Vagina (tissue), 2 donors: ENCODE data around the gene RIOK3.

Experiments
- POLR2A ChIP-seq, 2 donors: fragments of 450-650 bp; IDR thresholded peaks; one replicate each; pipeline ENCODE4 v1.6.1; 2017; ENCODE audit warnings: antibody characterized with exemption in 2 of 2, mild to moderate bottlenecking in 2 of 2, moderate library complexity in 2 of 2
- POLR2AphosphoS5 ChIP-seq, 2 donors: sonication (generic); formaldehyde crosslinking; IDR thresholded peaks; one replicate each; pipeline ENCODE4 v1.9.0; 2017; ENCODE audit warnings: antibody characterized with exemption in 2 of 2, mild to moderate bottlenecking in 2 of 2, low read depth in 1 of 2; ENCODE audit not compliant: insufficient read depth in 1 of 2
- TF ChIP-seq, protein P1 (sequence below), 3 experiments: fragments of 450-650 bp in 2 of 3; fragments of 200-600 bp in 1 of 3; sonication (generic) in 1 of 3; IDR thresholded peaks; one replicate each; pipeline ENCODE4 v1.5.1; 2017 to 2019; ENCODE audit warnings: antibody characterized with exemption in 3 of 3, mild to moderate bottlenecking in 2 of 3, moderate library complexity in 2 of 3

DNA sequence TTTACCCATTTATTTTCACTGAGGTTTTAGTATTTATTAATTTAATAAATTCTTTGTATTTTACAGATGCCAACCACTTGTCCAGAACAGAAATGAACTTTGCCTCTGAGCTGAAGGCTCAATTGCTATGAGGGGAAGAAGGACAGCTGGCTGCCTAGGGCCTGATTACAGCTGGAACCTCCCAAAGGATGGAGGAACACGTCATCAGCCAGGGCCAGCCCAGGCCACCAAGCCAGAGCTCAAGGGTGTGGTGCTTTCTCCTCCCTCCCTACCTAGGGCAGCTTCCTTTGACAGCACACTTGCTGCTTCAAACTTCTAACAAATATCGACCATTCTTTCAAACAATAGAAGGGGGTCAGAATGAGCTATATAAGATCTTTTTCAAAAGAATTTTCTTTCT lies 19.7 kb upstream of the RIOK3 start:
- no peak for TF ChIP-seq POLR2A (IDR thresholded peaks at IDR 0.05)
- TF ChIP-seq, protein P1, sequence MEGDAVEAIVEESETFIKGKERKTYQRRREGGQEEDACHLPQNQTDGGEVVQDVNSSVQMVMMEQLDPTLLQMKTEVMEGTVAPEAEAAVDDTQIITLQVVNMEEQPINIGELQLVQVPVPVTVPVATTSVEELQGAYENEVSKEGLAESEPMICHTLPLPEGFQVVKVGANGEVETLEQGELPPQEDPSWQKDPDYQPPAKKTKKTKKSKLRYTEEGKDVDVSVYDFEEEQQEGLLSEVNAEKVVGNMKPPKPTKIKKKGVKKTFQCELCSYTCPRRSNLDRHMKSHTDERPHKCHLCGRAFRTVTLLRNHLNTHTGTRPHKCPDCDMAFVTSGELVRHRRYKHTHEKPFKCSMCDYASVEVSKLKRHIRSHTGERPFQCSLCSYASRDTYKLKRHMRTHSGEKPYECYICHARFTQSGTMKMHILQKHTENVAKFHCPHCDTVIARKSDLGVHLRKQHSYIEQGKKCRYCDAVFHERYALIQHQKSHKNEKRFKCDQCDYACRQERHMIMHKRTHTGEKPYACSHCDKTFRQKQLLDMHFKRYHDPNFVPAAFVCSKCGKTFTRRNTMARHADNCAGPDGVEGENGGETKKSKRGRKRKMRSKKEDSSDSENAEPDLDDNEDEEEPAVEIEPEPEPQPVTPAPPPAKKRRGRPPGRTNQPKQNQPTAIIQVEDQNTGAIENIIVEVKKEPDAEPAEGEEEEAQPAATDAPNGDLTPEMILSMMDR (IDR thresholded peaks at IDR 0.05): no peak
- TF ChIP-seq POLR2AphosphoS5 (IDR thresholded peaks at IDR 0.05; ENCODE audit: insufficient read depth in 1 of 2, low read depth in 1 of 2): no peak
